HS-27A (cell line): ENCODE data around the gene COL4A1.

Source experiments
- DNase-seq: peaks from one replicate; pipeline ENCODE4 v3.0.0-alpha.2; 2012; ENCODE audit warnings: low read depth, missing footprints

COL4A1 gene

GRCh38 chr13:110293037-110293436 lies 13.9 kb downstream of the COL4A1 start:
- no peak for DNase-seq

- DNase-seq = no peak
Measured at GRCh38 chr13:110291286-110291685, 15.7 kb downstream of the COL4A1 start.

- no peak for DNase-seq
Measured at GRCh38 chr13:110290826-110291225, 16.1 kb downstream of the COL4A1 start.

- DNase-seq = no peak
Measured at GRCh38 chr13:110290153-110290552, 16.8 kb downstream of the COL4A1 start.

- DNase-seq = no peak
Measured at GRCh38 chr13:110289661-110290060, 17.3 kb downstream of the COL4A1 start.

GRCh38 chr13:110289174-110289573 lies 17.8 kb downstream of the COL4A1 start:
- no peak for DNase-seq

- no peak for DNase-seq
Measured at GRCh38 chr13:110286833-110287819, 19.8 kb downstream of the COL4A1 start.

GRCh38 chr13:110285991-110286832 lies 20.7 kb downstream of the COL4A1 start:
- no peak for DNase-seq

GRCh38 chr13:110284779-110285484 lies 22.0 kb downstream of the COL4A1 start:
- DNase-seq = no peak

- no peak for DNase-seq
Measured at GRCh38 chr13:110283736-110284517, 23.0 kb downstream of the COL4A1 start.

- DNase-seq = no peak
Measured at GRCh38 chr13:110282316-110282841, 24.6 kb downstream of the COL4A1 start.

GRCh38 chr13:110281736-110282135 lies 25.2 kb downstream of the COL4A1 start:
- DNase-seq = no peak

- no peak for DNase-seq
Measured at GRCh38 chr13:110280985-110281688, 25.8 kb downstream of the COL4A1 start.

- no peak for DNase-seq
Measured at GRCh38 chr13:110280231-110280813, 26.6 kb downstream of the COL4A1 start.

- DNase-seq = no peak
Measured at GRCh38 chr13:110279684-110280083, 27.3 kb downstream of the COL4A1 start.

- DNase-seq = no peak
Measured at GRCh38 chr13:110278859-110279258, 28.1 kb downstream of the COL4A1 start.

GRCh38 chr13:110277357-110277975 lies 29.5 kb downstream of the COL4A1 start:
- DNase-seq = no peak

GRCh38 chr13:110276553-110276950 lies 30.4 kb downstream of the COL4A1 start:
- no peak for DNase-seq

GRCh38 chr13:110275931-110276552 lies 30.9 kb downstream of the COL4A1 start:
- DNase-seq = no peak
